NCI-H1436 (cell line): Measurements from ENCODE around the gene CACNA1A.
"Not testable (repeated sequence)": the region's sequence is repeated elsewhere in the genome, so short reads cannot be mapped to it uniquely, and the experiment has no call there.

Source experiments
- DNase-seq: peaks from one replicate; lab custom pipeline; 2025; lab: John Stamatoyannopoulos, UW

CACNA1A gene

DNA sequence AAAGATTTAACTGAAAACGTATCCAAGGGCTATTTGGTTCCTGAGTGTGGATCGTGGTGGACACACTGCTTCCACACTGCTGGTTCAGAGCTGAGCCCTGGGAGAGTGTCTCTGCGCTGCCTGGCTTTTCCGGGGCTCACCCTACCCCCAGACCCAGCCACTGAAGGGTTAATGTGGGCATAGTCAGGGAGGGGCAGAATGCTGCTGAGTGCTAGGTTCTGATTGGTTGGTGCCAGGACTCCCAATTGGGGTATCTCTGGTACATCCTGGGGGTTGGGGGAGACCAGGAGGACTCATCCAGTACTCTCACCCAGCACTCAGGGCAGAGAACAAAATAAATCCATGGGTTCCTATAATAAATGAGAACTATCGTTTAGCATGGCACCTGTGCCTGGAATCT, 142.3 kb downstream of the CACNA1A start:
- DNase-seq = no peak

- DNase-seq = no peak
Observed at GRCh38 chr19:13363245-13363644, 143.0 kb downstream of the CACNA1A start.

DNA sequence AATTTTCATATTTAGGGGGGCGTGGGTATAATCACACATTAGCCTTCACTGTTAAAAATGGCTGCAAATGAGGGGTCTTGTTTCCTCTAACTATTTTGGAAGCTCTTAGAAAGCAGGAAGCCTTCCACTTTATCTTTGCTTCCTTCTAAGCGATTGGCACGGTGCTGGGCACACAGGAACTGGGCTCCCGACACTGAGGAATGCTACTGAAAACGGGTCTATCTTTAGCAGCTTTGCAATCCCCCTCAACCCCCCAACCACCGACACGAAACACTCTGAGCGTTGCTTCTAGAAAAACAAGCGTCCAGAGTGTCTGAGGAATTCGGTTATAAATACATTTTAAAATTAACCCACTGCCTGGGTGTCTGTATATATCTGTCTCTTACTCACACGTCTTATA, 143.6 kb downstream of the CACNA1A start:
- DNase-seq = no peak

DNA sequence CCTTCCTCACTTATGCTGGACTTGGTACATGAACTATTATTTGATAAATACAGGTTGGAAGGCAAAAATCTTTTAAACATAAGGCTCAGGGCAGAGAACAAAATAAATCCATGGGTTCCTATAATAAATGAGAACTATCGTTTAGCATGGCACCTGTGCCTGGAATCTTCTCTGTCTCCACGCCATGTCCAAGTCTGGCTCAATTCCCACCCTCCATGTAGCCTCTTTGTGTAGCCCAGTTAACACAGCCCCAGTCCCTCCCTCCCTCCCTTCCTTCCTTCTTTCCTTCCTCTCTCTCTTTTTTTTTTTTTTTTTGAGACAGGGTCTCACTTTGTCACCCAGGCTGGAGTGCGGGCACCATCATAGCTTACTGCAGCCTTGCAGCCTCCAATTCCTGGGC, 144.6 kb downstream of the CACNA1A start:
- not testable (repeated sequence) for DNase-seq

GRCh38 chr19:13356686-13357280, 149.5 kb downstream of the CACNA1A start:
- no peak for DNase-seq

DNA sequence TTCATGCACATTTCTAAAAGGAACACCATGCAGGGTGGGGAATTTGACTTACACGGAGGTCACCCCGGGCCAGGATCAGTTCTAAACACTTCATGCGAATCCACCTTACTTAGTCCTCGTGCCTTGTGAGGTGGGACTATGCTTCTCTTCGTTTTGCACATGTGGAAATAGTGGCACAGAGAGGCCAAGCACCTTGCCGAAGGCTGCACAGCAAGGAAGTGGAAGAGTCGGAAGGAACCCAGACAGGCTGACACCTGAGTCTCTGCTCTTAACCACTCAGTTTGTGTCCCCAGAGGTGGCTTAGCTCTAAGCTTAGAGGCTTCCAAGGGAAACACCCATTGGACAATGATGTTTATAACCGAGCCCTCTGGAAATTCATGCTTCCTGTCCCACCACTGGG, 150.1 kb downstream of the CACNA1A start:
- no peak for DNase-seq

DNA sequence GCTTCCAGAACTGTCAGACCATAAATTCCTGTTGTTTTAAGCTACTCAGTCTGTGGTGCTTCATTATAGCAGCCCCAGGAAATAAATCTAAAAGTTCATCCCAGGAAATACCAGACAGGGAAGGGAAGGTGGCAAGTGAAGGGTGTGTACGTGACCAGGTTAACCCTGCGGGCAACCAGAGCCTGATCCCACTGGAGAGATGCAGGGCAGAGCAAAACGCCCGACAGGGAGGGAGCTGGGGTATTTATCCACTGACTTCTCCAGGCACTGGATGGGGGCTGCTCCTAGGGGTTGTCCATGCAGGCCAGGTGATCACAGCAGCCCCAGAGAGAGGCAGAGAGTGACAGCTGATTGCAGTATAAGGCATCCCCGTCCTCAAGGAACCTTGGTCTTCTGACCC, 150.9 kb downstream of the CACNA1A start:
- DNase-seq = no peak

DNA sequence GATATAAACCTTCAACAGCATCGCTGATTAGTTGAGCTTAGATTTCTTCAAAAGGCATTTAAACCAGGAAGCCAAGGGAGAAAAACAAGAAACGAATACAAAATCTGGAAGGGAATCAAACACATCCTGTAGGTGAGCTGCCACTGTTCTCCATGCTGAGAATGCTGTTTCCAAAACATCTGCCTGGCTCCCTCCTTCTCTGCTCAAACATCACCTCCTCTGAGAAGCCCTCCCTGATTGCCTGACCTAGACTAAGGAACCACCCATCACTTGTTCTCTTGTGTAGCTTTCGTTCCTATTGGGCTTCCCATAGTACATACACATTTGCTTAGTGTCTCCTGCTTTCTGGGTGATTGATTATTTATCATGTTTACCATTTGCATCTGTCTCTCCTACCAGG, 152.7 kb downstream of the CACNA1A start:
- DNase-seq = no peak

DNA sequence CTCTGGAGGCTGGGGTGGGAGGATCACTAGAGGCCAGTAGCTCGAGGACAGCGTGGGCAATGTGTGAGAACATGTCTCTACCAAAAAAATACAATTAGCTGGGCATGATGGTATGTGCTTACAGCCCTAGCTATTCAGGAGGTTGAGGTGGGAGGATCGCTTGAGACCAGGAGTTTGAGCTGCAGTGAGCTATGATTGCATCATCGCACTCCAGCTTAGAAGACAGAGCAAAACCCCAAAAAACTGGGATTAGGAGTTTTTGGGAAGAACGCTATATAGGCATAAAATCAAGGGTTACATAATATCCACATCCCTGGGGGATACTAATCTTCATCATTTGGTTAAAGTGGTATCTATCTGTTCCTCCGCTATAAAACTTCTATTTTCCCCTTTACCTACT, 155.5 kb downstream of the CACNA1A start:
- DNase-seq = no peak

DNA sequence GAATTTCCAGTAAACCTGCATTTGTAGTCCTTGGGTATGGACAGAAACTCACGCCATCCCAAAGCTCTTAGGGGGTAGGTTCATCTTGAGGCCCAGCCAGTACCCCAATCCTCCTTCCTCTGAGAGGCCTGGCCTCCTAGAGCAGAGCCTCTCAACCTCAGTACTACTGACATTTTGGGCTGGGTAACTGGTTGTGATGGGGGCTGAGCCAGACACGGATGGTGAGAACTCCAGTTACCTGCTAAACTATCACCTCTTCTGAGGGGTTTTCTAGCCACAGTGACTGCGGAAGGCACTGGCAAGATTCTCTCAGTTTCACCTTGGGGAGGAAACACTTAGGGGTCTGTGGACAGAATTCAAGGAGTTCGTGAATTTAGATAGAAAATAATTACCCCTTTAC, 156.2 kb downstream of the CACNA1A start:
- DNase-seq = no peak

DNA sequence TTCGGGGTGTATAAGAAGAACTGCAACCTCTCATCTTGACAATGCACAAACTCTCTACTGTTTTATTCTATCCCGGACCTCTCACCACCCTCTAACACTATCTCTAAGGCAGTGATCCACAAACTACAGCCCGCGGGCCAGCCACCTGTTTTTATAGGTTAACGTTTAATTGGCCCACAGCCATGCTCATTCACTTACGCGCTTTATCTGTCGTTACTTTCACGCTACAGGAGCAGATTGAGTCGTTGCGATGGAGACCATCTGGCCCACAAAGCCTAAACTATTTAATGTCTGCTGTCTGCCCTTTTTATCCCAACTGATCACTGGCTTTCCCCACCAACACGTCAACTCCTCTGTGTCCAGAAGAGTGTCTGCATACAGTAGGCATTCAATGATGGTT, 158.9 kb downstream of the CACNA1A start:
- DNase-seq = no peak

DNA sequence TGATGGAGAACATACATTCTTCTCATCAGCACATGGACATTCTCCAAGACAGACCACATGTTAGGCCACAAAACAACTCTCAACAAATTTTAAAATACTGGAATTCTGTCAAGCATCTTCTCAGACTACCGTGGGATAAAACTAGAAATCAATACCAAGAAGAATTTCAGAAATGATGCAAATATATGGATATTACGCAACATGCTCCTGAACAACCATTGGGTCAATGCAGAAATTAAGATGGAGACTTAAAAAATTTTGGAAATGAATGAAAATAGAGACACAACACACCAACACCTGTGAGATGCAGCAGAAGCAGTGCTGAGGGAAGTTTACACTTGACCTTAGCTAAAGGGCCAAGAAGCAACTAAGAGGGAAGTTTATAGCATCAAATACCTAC, 162.8 kb downstream of the CACNA1A start:
- no peak for DNase-seq

GRCh38 chr19:13342672-13343071, 163.6 kb downstream of the CACNA1A start:
- DNase-seq = no peak

DNA sequence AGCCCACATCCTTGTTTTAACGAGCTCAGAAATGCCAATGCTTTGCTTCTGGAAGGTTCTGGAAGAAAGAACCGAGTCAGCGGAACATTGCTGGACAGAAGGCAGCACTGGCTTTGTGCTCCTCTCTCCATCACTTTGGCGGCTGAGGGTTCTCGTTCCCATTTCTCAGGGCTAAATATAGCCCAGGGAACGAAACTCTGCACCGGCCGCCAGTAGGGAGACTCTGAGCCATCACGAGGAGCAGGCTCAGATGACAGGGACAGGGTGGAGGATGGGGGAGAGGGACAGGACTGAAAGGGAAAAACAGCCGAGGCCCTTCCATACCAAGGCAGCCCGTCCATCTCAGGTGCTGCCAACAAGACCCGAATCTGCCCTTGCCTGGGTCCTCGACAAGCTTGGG, 166.4 kb downstream of the CACNA1A start:
- DNase-seq = no peak

DNA sequence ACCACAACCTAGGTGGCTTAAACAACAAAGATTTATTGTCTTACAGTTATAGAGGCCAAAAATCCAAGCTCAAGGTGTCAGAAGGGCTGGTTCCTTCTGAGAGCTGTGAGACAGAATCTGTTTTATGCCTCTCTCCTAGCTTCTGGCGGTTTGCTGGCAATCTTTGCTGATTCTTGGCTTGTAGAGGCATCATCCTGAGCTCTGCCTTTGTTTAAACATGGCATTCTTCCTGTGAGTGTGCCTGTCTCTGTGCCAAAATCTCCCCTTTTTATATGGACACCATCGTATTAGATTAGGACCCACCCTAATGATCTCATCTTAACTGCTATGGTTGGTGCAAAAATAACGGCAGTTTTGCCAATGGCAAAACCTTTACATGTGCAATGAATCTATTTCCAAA, 169.1 kb downstream of the CACNA1A start:
- no peak for DNase-seq

DNA sequence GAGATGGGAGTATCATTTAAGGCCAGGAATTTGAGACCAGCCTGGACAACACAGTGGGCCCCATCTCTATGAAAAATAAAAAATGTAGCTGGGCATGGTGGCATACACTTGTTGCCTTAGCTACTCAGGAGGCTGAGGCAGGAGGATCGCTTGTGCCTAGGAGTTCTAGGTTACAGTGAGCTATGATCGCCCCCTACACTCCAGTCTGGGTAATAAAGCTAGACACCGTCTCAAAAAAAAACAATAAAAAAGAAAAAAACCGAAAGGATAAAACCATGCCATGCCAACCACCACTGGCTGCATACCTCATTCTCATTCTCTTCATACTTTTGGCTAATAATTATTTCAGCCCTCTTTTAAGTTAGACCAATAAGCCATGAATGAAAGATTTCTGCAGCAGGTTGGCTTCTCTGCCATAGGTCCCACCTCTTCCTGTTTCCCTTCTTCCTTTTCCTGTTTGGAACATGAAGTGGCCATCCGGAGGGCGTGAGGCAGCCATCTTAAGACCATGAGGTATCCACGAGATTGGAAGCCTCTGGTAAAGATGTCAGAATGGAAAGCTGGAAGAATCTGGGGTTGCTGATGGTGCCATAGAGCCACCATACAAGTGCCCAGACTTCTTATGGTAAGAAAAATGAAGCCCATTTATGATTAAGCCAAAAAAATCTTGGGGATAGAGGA, 171.3 kb downstream of the CACNA1A start:
- no peak for DNase-seq

DNA sequence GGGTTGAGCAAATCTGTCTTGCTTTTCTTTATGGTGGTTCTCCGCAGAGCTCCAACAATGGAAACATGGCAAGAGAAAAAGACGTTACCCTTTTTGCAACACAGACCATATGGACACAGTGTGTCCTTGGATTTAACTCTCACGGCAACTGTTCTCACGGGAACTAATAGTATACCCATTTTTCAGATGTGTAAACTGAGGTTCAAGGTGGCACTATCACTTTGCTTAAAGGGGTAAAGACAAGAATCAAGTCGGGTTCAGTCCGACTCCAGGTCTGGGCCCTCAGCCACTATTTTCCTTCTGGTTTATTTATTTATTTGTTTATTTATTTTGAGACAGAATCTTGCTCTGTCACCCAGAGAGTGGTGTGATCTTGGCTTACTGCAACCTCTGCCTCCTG, 176.0 kb downstream of the CACNA1A start:
- no peak for DNase-seq

- DNase-seq = no peak
Observed at GRCh38 chr19:13329766-13330165, 176.5 kb downstream of the CACNA1A start.

- no peak for DNase-seq
Observed at GRCh38 chr19:13328241-13328640, 178.0 kb downstream of the CACNA1A start.

- no peak for DNase-seq
Observed at GRCh38 chr19:13319526-13319925, 186.8 kb downstream of the CACNA1A start.

- DNase-seq = no peak
Observed at GRCh38 chr19:13318190-13318589, 188.1 kb downstream of the CACNA1A start.

- DNase-seq = no peak
Observed at GRCh38 chr19:13315495-13315894, 190.8 kb downstream of the CACNA1A start.

DNA sequence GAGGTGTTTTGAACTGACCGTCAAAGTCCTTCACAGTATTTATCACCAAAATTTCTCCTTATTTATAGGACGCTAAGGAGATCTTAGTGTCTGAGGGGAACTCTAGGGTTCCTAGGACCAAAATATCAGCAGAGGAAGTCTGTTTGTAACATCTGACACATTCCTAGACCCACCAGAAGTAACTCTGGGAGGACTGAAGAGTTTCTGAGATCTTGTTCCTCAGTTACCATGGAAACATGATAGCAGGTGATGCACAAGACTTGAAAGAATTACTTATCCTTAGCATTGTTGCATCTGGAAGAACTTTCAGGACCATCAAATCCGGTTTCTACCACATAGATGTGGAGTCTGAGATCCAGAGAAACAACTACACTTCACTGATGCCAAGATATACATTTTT, 191.5 kb downstream of the CACNA1A start:
- DNase-seq = no peak

GRCh38 chr19:13313875-13314274, 192.4 kb downstream of the CACNA1A start:
- no peak for DNase-seq
